NB4 (cell line): ENCODE data around the gene PDE8B.

Experiments used
- CTCF ChIP-seq: IDR thresholded peaks from one replicate; pipeline ENCODE4 v1.5.1; 2012; ENCODE audit warnings: low read depth, low read length
- MAX ChIP-seq: IDR thresholded peaks from 2 replicates; pipeline ENCODE4 v1.6.1; 2011; ENCODE audit warnings: low read depth, low read length
- MYC ChIP-seq: IDR thresholded peaks from 2 replicates; pipeline ENCODE4 v1.6.1; 2011; ENCODE audit warnings: low read depth, low read length
- POLR2A ChIP-seq: IDR thresholded peaks from 2 replicates; pipeline ENCODE4 v1.6.1; 2011; ENCODE audit warnings: mild to moderate bottlenecking; ENCODE audit not compliant: insufficient read length; ENCODE audit errors: extremely low read depth

GRCh38 chr5:77295863-77296378 is 85.4 kb downstream of the PDE8B start:
- TF ChIP-seq CTCF (no peak), POLR2A (no peak), MAX (no peak), MYC (no peak)
